WTC11 (cell line): Measurements from ENCODE around the gene SLC6A9. TPM values are rescaled to one million over a fixed set of nuclear protein-coding genes. Genes with fewer than 3 reads are reported as not detected.

Source experiments
- ATAC-seq: fragments of 200-7000 bp; cut with Tn5 transposase; 2 replicates; pipeline ENCODE4 v1.10.0; 2021; ENCODE audit warnings: mild to moderate bottlenecking, moderate library complexity
- CTCF ChIA-PET: fragments of 300-600 bp; sonication (Branson Sonifier 250); formaldehyde crosslinking; loops from one replicate; lab custom pipeline; 2021; ENCODE audit warnings: antibody characterized with exemption; lab: Charles Lee
- POLR2A ChIA-PET: fragments of 350-600 bp; sonication (Branson Sonifier 250); formaldehyde crosslinking; loops from one replicate; lab custom pipeline; 2021; ENCODE audit warnings: antibody characterized with exemption; lab: Charles Lee
- DNase-seq: peaks from one replicate; pipeline ENCODE4 v3.0.0; 2021; ENCODE audit warnings: low spot score
- H3K27ac Mint-ChIP-seq: 2 replicates; pipeline ENCODE4 v1.8.0; 2021; ENCODE audit warnings: mixed read lengths
- H3K27me3 Mint-ChIP-seq: 2 replicates; pipeline ENCODE4 v1.8.0; 2021; ENCODE audit warnings: low read depth, mild to moderate bottlenecking, moderate library complexity, mixed read lengths
- H3K36me3 Mint-ChIP-seq: 2 replicates; pipeline ENCODE4 v1.8.0; 2021; ENCODE audit warnings: mixed read lengths
- H3K4me1 Mint-ChIP-seq: 2 replicates; pipeline ENCODE4 v1.8.0; 2022; ENCODE audit warnings: mixed read lengths
- H3K4me3 Mint-ChIP-seq: 2 replicates; pipeline ENCODE4 v1.8.0; 2021; ENCODE audit warnings: mild to moderate bottlenecking, moderate library complexity, mixed read lengths
- H3K9me3 Mint-ChIP-seq: 2 replicates; pipeline ENCODE4 v1.8.0; 2021; ENCODE audit warnings: mixed read lengths
- CBFB ChIP-seq: sonication (generic); formaldehyde crosslinking; IDR thresholded peaks from 2 replicates; pipeline ENCODE4 v1.8.1; 2022; ENCODE audit warnings: mild to moderate bottlenecking, low read depth, missing genetic modification reagents
- CREM ChIP-seq: sonication (generic); formaldehyde crosslinking; IDR thresholded peaks from 2 replicates; pipeline ENCODE4 v1.8.1; 2022; ENCODE audit warnings: mild to moderate bottlenecking, missing genetic modification reagents, moderate library complexity
- ELF4 ChIP-seq: sonication (generic); formaldehyde crosslinking; IDR thresholded peaks from 2 replicates; pipeline ENCODE4 v1.8.1; 2022; ENCODE audit warnings: low read depth, mild to moderate bottlenecking, moderate library complexity, missing genetic modification reagents
- ETV6 ChIP-seq: sonication (generic); formaldehyde crosslinking; IDR thresholded peaks from 2 replicates; pipeline ENCODE4 v1.8.1; 2022; ENCODE audit warnings: mild to moderate bottlenecking, missing genetic modification reagents
- GRHL2 ChIP-seq: fragments of 250-450 bp; sonication (Bioruptor Pico); IDR thresholded peaks from 2 replicates; pipeline ENCODE4 v1.8.0; 2022; ENCODE audit warnings: mild to moderate bottlenecking, moderate library complexity; ENCODE audit not compliant: insufficient replicate concordance, severe bottlenecking
- JUN ChIP-seq: sonication (generic); formaldehyde crosslinking; IDR thresholded peaks from 2 replicates; pipeline ENCODE4 v1.8.0; 2023; ENCODE audit warnings: mild to moderate bottlenecking, missing genetic modification reagents
- MAX ChIP-seq: sonication (generic); formaldehyde crosslinking; IDR thresholded peaks from 2 replicates; pipeline ENCODE4 v1.8.0; 2022; ENCODE audit warnings: mild to moderate bottlenecking, missing genetic modification reagents
- NR2C2 ChIP-seq: sonication (generic); formaldehyde crosslinking; IDR thresholded peaks from 2 replicates; pipeline ENCODE4 v1.8.0; 2022; ENCODE audit warnings: mild to moderate bottlenecking, missing genetic modification reagents
- RELA ChIP-seq: sonication (generic); formaldehyde crosslinking; IDR thresholded peaks from 2 replicates; pipeline ENCODE4 v1.8.1; 2022; ENCODE audit warnings: missing genetic modification reagents, mild to moderate bottlenecking, borderline replicate concordance
- SP1 ChIP-seq: sonication (generic); formaldehyde crosslinking; conservative IDR thresholded peaks from 2 replicates; pipeline ENCODE4 v1.8.1; 2022; ENCODE audit warnings: missing genetic modification reagents
- TEAD1 ChIP-seq: sonication (generic); formaldehyde crosslinking; IDR thresholded peaks from 2 replicates; pipeline ENCODE4 v1.8.0; 2022; ENCODE audit warnings: mild to moderate bottlenecking, missing genetic modification reagents
- TEAD4 ChIP-seq: sonication (generic); formaldehyde crosslinking; IDR thresholded peaks from 2 replicates; pipeline ENCODE4 v1.8.0; 2022; ENCODE audit warnings: mild to moderate bottlenecking, missing genetic modification reagents
- USF1 ChIP-seq: sonication (generic); formaldehyde crosslinking; IDR thresholded peaks from 2 replicates; pipeline ENCODE4 v1.8.0; 2022; ENCODE audit warnings: mild to moderate bottlenecking, missing genetic modification reagents
- ZMAT4 ChIP-seq: fragments of 250-450 bp; sonication (Bioruptor Pico); IDR thresholded peaks from 2 replicates; pipeline ENCODE4 v1.9.0; 2021; ENCODE audit warnings: mild to moderate bottlenecking
- ZNF121 ChIP-seq: sonication (generic); formaldehyde crosslinking; IDR thresholded peaks from 2 replicates; pipeline ENCODE4 v1.8.0; 2023; ENCODE audit warnings: missing genetic modification reagents
- ZNF416 ChIP-seq: fragments of 250-450 bp; sonication (Bioruptor Pico); IDR thresholded peaks from 2 replicates; pipeline ENCODE4 v1.9.0; 2021; ENCODE audit warnings: mild to moderate bottlenecking, inconsistent platforms
- total RNA-seq: library from RNA; stranded (reverse); gene quantifications from 3 replicates; pipeline ENCODE4 v1.2.3, GENCODE V29; 2021
- TF ChIP-seq, protein P1 (sequence below): fragments of 250-450 bp; sonication (Bioruptor Pico); IDR thresholded peaks from 2 replicates; pipeline ENCODE4 v2.1.2; 2022; ENCODE audit warnings: mild to moderate bottlenecking, moderate library complexity
- TF ChIP-seq, protein P2 (sequence below): sonication (generic); formaldehyde crosslinking; IDR thresholded peaks from 2 replicates; pipeline ENCODE4 v1.8.1; 2023; ENCODE audit warnings: mild to moderate bottlenecking, missing genetic modification reagents, borderline replicate concordance
- TF ChIP-seq, protein P3 (sequence below): sonication (generic); formaldehyde crosslinking; IDR thresholded peaks from 2 replicates; pipeline ENCODE4 v1.8.0; 2022; ENCODE audit warnings: missing genetic modification reagents
- TF ChIP-seq, protein P4 (sequence below): sonication (generic); formaldehyde crosslinking; IDR thresholded peaks from 2 replicates; pipeline ENCODE4 v1.8.0; 2022; ENCODE audit warnings: mild to moderate bottlenecking, missing genetic modification reagents

SLC6A9 gene
- total RNA-seq, 1 experiment from 2014 or later, result 14.4 TPM

- ATAC-seq, result no peak
- H3K9me3 Mint-ChIP-seq, result no peaks in the 10 kb centered on the region
- ChIA-PET CTCF (interaction anchor here (0.6 to 6.8 kb wide), 39 partner anchors 8 to 754 kb away, joined by 3 to 84 read pairs (median 6); partner anchors contain the start of genes ARTN, ATP6V0B, CCDC24 and DPH2), POLR2A (no interaction called here)
- no peaks in the 10 kb centered on the region for H3K4me1 Mint-ChIP-seq
- no peaks in the 10 kb centered on the region for H3K36me3 Mint-ChIP-seq
- no peak overlapping the region for H3K4me3 Mint-ChIP-seq
- H3K27ac Mint-ChIP-seq, result no peak overlapping the region
- DNase-seq, result no peak
- H3K27me3 Mint-ChIP-seq, result peaks cover 25% of the 10 kb centered on the region
- TF ChIP-seq CREM, result no peak
- no peak for TF ChIP-seq MAX
- no peak for TF ChIP-seq ZNF416 (CRISPR knock-in tag)
- no peak for TF ChIP-seq JUN
- TF ChIP-seq TEAD4 (CRISPR knock-in tag), result no peak
- no peak for TF ChIP-seq RELA (CRISPR knock-in tag)
- TF ChIP-seq TEAD1 (CRISPR knock-in tag), result no peak
- TF ChIP-seq, protein P1, sequence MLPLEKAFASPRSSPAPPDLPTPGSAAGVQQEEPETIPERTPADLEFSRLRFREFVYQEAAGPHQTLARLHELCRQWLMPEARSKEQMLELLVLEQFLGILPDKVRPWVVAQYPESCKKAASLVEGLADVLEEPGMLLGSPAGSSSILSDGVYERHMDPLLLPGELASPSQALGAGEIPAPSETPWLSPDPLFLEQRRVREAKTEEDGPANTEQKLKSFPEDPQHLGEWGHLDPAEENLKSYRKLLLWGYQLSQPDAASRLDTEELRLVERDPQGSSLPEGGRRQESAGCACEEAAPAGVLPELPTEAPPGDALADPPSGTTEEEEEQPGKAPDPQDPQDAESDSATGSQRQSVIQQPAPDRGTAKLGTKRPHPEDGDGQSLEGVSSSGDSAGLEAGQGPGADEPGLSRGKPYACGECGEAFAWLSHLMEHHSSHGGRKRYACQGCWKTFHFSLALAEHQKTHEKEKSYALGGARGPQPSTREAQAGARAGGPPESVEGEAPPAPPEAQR (CRISPR knock-in tag), result no peak
- TF ChIP-seq, protein P2, sequence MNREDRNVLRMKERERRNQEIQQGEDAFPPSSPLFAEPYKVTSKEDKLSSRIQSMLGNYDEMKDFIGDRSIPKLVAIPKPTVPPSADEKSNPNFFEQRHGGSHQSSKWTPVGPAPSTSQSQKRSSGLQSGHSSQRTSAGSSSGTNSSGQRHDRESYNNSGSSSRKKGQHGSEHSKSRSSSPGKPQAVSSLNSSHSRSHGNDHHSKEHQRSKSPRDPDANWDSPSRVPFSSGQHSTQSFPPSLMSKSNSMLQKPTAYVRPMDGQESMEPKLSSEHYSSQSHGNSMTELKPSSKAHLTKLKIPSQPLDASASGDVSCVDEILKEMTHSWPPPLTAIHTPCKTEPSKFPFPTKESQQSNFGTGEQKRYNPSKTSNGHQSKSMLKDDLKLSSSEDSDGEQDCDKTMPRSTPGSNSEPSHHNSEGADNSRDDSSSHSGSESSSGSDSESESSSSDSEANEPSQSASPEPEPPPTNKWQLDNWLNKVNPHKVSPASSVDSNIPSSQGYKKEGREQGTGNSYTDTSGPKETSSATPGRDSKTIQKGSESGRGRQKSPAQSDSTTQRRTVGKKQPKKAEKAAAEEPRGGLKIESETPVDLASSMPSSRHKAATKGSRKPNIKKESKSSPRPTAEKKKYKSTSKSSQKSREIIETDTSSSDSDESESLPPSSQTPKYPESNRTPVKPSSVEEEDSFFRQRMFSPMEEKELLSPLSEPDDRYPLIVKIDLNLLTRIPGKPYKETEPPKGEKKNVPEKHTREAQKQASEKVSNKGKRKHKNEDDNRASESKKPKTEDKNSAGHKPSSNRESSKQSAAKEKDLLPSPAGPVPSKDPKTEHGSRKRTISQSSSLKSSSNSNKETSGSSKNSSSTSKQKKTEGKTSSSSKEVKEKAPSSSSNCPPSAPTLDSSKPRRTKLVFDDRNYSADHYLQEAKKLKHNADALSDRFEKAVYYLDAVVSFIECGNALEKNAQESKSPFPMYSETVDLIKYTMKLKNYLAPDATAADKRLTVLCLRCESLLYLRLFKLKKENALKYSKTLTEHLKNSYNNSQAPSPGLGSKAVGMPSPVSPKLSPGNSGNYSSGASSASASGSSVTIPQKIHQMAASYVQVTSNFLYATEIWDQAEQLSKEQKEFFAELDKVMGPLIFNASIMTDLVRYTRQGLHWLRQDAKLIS (CRISPR knock-in tag), result no peak
- no peak for TF ChIP-seq NR2C2 (CRISPR knock-in tag)
- TF ChIP-seq, protein P3, sequence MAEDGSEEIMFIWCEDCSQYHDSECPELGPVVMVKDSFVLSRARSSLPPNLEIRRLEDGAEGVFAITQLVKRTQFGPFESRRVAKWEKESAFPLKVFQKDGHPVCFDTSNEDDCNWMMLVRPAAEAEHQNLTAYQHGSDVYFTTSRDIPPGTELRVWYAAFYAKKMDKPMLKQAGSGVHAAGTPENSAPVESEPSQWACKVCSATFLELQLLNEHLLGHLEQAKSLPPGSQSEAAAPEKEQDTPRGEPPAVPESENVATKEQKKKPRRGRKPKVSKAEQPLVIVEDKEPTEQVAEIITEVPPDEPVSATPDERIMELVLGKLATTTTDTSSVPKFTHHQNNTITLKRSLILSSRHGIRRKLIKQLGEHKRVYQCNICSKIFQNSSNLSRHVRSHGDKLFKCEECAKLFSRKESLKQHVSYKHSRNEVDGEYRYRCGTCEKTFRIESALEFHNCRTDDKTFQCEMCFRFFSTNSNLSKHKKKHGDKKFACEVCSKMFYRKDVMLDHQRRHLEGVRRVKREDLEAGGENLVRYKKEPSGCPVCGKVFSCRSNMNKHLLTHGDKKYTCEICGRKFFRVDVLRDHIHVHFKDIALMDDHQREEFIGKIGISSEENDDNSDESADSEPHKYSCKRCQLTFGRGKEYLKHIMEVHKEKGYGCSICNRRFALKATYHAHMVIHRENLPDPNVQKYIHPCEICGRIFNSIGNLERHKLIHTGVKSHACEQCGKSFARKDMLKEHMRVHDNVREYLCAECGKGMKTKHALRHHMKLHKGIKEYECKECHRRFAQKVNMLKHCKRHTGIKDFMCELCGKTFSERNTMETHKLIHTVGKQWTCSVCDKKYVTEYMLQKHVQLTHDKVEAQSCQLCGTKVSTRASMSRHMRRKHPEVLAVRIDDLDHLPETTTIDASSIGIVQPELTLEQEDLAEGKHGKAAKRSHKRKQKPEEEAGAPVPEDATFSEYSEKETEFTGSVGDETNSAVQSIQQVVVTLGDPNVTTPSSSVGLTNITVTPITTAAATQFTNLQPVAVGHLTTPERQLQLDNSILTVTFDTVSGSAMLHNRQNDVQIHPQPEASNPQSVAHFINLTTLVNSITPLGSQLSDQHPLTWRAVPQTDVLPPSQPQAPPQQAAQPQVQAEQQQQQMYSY (CRISPR knock-in tag), result no peak
- TF ChIP-seq ETV6 (CRISPR knock-in tag), result no peak
- no peak for TF ChIP-seq ZNF121 (CRISPR knock-in tag)
- no peak for TF ChIP-seq ZMAT4 (CRISPR knock-in tag)
- no peak for TF ChIP-seq ELF4 (CRISPR knock-in tag)
- TF ChIP-seq CBFB (CRISPR knock-in tag), result no peak
- TF ChIP-seq USF1, result no peak
- TF ChIP-seq, protein P4, sequence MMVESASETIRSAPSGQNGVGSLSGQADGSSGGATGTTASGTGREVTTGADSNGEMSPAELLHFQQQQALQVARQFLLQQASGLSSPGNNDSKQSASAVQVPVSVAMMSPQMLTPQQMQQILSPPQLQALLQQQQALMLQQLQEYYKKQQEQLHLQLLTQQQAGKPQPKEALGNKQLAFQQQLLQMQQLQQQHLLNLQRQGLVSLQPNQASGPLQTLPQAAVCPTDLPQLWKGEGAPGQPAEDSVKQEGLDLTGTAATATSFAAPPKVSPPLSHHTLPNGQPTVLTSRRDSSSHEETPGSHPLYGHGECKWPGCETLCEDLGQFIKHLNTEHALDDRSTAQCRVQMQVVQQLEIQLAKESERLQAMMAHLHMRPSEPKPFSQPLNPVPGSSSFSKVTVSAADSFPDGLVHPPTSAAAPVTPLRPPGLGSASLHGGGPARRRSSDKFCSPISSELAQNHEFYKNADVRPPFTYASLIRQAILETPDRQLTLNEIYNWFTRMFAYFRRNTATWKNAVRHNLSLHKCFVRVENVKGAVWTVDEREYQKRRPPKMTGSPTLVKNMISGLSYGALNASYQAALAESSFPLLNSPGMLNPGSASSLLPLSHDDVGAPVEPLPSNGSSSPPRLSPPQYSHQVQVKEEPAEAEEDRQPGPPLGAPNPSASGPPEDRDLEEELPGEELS (CRISPR knock-in tag), result no peak
- no peak for TF ChIP-seq SP1 (CRISPR knock-in tag)
- no peak for TF ChIP-seq GRHL2
- TF ChIP-seq, all 79 proteins: peak for 0
These were observed 17.4 kb upstream of the SLC6A9 start for GRCh38 chr1:44048532-44049215.
